HG03439 (cell line): ENCODE results near the gene ZNF407.

Source experiments
- ATAC-seq: cut with Tn5 transposase; IDR thresholded peaks from one replicate; pipeline ENCODE4 v1.9.1; 2021; ENCODE audit warnings: mild to moderate bottlenecking, moderate library complexity; ENCODE audit not compliant: unreplicated experiment

The ZNF407 gene

DNA sequence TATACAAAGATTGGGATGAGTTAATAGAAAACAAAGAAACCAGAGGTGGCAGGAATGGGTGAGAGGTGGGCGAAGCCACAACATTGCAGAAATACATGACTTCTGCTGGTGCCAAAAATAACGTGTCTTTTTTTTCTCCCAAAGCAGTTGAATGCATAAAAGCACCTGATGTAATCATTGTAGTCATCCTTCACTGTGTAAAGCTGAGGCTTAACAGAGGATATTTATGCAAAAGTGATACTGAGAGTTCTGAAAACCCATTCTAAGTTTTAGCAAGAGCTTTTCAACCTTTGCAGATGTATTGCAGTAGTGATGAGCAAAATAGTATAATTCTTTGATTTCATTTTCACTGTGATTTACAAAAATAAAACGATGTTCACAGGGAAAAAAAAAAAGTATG is 438.3 kb downstream of the ZNF407 start:
- ATAC-seq = no peak

DNA sequence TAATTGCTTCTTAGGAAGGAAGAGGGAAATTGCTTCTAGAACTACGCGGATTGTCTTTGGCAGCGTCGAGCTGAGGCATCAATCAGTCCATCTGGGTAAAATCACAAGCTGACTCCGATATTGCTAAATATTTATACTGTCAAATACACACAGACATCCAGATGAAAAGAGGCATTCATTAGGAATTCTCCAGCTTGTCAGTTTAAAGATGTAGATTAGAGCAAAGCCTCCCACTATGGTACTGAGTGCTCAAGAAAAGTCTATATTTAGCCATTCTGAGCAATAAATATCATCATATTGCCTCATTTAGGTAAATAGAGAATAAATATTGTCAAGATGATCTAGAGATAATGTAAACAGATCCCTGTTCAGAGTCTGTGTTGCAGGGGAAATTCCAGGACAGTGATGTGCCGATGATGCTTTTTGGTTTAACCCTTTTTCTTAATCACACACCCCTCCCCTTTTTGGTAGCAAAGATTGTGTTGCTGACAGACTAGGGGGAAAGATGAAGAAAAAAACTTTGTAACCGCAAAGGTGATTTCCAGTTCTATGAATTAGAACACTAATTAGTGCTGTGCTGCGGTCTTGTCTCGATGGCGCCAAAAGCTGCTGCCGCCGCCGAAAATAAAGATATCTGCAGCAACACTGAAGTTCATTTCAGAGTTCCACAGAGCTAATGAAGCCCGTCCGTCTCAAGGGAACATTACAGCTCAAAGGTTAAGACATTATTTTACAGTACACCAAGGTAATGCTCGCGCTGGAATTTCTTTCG is 439.4 kb downstream of the ZNF407 start:
- no peak for ATAC-seq

GRCh38 chr18:75037689-75037955 is 440.0 kb downstream of the ZNF407 start:
- ATAC-seq = no peak

GRCh38 chr18:75041586-75041985 is 443.9 kb downstream of the ZNF407 start:
- no peak for ATAC-seq

- ATAC-seq = no peak
Measured at GRCh38 chr18:75043478-75043877, 445.8 kb downstream of the ZNF407 start.

GRCh38 chr18:75044296-75044695 is 446.6 kb downstream of the ZNF407 start:
- no peak for ATAC-seq

- ATAC-seq = no peak
Measured at GRCh38 chr18:75044791-75045190, 447.1 kb downstream of the ZNF407 start.

GRCh38 chr18:75045272-75045671 is 447.6 kb downstream of the ZNF407 start:
- no peak for ATAC-seq

GRCh38 chr18:75047240-75047961 is 449.7 kb downstream of the ZNF407 start:
- ATAC-seq = no peak

GRCh38 chr18:75048776-75049454 is 451.2 kb downstream of the ZNF407 start:
- no peak for ATAC-seq

GRCh38 chr18:75049455-75049789 is 451.8 kb downstream of the ZNF407 start:
- ATAC-seq = no peak

DNA sequence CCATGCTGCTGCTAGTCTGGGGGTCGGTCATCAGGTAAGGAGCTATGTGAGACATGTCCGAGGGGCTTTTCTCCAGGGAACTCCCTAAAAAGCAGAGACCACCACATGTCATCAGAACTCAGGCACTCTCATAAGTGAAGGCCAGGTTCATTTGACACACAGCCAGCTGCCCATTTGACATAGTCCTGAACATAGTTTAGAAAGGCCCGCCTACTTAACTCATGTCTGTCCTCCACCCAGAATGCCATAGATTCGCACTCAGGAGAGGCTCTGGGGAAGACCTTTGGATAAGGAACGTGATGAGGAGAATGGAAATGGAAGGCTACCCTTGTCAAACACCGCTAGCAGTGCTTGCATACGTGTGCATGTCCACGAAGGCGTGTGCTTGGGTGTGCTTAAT is 454.1 kb downstream of the ZNF407 start:
- ATAC-seq = no peak

- ATAC-seq = no peak
Measured at GRCh38 chr18:75052475-75052874, 454.8 kb downstream of the ZNF407 start.

GRCh38 chr18:75053028-75053629 is 455.5 kb downstream of the ZNF407 start:
- no peak for ATAC-seq

GRCh38 chr18:75054046-75054445 is 456.4 kb downstream of the ZNF407 start:
- ATAC-seq = no peak

DNA sequence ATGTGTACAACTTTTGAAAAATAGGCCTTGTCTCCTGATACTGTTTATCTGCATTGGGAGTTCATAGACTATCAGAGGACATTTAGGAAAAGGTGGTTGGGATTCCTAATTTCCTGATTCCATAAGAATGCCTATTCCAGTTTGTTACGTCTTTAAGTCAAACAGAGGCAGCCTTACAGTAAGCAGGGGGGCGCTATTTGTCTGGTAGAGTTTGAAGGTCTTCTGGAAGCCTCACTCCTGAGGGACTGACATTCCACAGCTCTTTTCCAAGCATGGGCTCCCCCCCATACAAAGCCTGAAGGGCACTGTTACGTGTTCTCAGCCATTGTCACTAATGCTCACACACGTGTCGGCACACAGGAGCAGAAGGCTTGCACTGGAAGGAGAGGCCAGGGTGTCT is 456.9 kb downstream of the ZNF407 start:
- ATAC-seq = no peak

DNA sequence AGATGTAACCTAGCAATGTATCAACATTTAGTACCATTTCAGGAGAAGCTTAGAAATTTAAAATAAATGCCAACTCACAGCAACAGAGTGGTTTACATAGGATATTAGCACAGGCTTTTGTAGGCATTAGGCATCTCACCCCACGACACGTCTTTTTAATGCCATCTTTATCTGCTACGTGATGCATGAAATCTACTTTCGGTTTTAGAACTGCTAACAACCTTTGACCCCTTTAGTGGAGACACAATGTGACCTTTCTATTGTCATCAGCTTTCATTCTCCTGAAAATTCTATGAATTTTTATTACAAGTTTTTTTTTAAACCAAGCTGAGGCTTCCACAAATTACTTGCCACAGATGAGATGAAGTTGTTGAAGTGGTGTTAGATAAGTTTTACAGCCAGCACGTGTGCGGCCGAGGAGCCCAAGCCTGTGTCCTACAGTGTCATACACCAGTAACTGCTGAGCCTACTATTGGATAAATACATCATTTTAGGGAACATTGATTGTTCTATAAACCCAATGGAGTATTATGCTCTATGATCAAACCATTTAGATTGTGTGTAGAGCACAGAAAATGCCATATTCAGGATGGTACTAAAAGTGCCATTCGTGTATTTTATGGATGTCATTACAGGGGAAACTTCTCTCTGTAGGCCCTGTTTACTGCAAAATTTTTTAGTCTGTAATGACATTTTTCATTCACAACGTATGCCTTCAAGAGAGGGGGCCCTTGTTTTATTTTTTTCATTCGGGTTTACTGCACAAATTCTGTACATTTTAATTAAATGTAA is 459.7 kb downstream of the ZNF407 start:
- no peak for ATAC-seq

DNA sequence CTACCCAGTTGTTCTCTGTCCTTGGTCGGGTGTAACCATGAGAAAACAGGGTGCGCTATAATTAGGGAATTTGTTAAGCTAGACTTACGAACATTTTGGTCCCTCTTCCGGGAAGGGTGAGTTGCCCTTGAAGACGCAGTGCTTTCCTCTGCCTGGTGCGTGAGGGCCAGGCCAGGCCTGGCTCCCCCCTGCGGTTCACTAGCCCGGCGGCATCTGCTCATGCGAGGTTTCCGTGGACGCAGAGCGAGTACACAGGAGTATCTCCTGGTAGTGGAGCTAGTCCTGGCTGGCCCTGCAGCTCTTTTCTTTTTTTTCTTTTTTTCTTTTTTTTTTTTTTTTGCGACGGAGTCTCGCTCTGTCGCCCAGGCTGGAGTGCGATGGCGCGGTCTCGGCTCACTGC is 462.5 kb downstream of the ZNF407 start:
- no peak for ATAC-seq

GRCh38 chr18:75062297-75062886 is 464.7 kb downstream of the ZNF407 start:
- ATAC-seq = no peak

DNA sequence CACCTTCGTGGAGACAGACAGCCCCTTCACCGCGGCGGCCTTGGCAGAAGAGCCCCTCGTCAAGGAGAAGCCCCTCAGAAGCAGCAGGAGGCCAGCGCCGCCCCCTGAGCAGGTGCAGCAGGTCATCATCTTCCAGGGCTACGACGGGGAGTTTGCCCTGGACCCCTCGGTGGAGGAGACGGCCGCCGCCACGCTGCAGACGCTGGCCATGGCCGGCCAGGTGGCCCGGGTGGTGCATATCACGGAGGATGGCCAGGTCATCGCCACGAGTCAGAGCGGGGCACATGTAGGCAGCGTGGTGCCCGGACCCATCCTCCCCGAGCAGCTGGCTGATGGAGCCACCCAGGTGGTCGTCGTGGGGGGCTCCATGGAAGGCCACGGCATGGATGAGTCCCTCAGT is 465.5 kb downstream of the ZNF407 start:
- ATAC-seq = no peak
